K562 (cell line): Measurements from ENCODE around the gene ABCF3. TPM values are rescaled to one million over a fixed set of nuclear protein-coding genes. Genes with fewer than 3 reads are reported as not detected.

Experiments
- ARID4B ChIP-seq: sonication (generic); formaldehyde crosslinking; IDR thresholded peaks from 2 replicates; pipeline ENCODE4 v1.8.0; 2022; ENCODE audit warnings: mild to moderate bottlenecking, missing genetic modification reagents
- ARNT ChIP-seq, 2 experiments: fragments of 450-650 bp; IDR thresholded peaks; 2 replicates each; pipeline ENCODE4 v1.6.1; 2016; ENCODE audit warnings: mild to moderate bottlenecking in 1 of 2
- FOSL1 ChIP-seq: fragments of 200-800 bp; sonication (Bioruptor generic); conservative IDR thresholded peaks from 2 replicates; pipeline ENCODE4 v1.6.1; 2016; ENCODE audit warnings: missing genetic modification characterization, missing compliant biosample characterization
- FOXA1 ChIP-seq: fragments of 450-650 bp; IDR thresholded peaks from 2 replicates; pipeline ENCODE4 v1.6.1; 2016; ENCODE audit warnings: mild to moderate bottlenecking, borderline replicate concordance
- HDAC1 ChIP-seq, 2 experiments: fragments of 450-650 bp; IDR thresholded peaks; 2 replicates each; pipeline ENCODE4 v1.6.1; 2016 to 2017; ENCODE audit warnings: inconsistent platforms in 1 of 2, mild to moderate bottlenecking in 1 of 2, moderate library complexity in 1 of 2
- MTA1 ChIP-seq: fragments of 450-650 bp; IDR thresholded peaks from 2 replicates; pipeline ENCODE4 v1.6.1; 2017; ENCODE audit warnings: borderline replicate concordance
- NEUROD1 ChIP-seq: fragments of 150-350 bp; IDR thresholded peaks from 2 replicates; pipeline ENCODE4 v1.6.1; 2014; ENCODE audit warnings: borderline replicate concordance, low read length, low read depth; ENCODE audit not compliant: partially characterized antibody
- NFE2 ChIP-seq: IDR thresholded peaks from 2 replicates; pipeline ENCODE4 v1.6.1; 2014; ENCODE audit warnings: antibody characterized with exemption, low read depth
- NR3C1 ChIP-seq: sonication (generic); formaldehyde crosslinking; IDR thresholded peaks from 2 replicates; pipeline ENCODE4 v1.8.1; 2022; ENCODE audit warnings: missing genetic modification reagents
- NR4A1 ChIP-seq, 2 experiments: fragments of 250-450 bp in 1 of 2; fragments of 450-650 bp in 1 of 2; sonication (Bioruptor Pico) in 1 of 2; IDR thresholded peaks; 2 replicates each; pipeline versions ENCODE4 v1.4.0 to v1.6.1; 2016 to 2020; ENCODE audit warnings: mild to moderate bottlenecking in 2 of 2, missing compliant biosample characterization in 1 of 2, missing genetic modification characterization in 1 of 2, moderate library complexity in 1 of 2
- PHF8 ChIP-seq: fragments of 200-600 bp; sonication (generic); IDR thresholded peaks from 2 replicates; pipeline ENCODE4 v1.6.1; 2012; ENCODE audit warnings: mixed run types, mild to moderate bottlenecking, inconsistent platforms, low read length, moderate library complexity, borderline replicate concordance
- POLR2B ChIP-seq: fragments of 450-650 bp; IDR thresholded peaks from 2 replicates; pipeline ENCODE4 v1.6.1; 2018; ENCODE audit warnings: low read depth; ENCODE audit not compliant: partially characterized antibody
- POLR2G ChIP-seq: fragments of 200-400 bp; formaldehyde crosslinking; IDR thresholded peaks from 2 replicates; pipeline ENCODE4 v1.6.1; 2017; ENCODE audit warnings: low read depth, mild to moderate bottlenecking, antibody characterized with exemption, low read length, moderate library complexity
- RFX5 ChIP-seq: IDR thresholded peaks from 2 replicates; pipeline ENCODE4 v1.6.1; 2011; ENCODE audit warnings: low read depth, mild to moderate bottlenecking, improper control_type of control experiment, low read length
- RNF2 ChIP-seq: sonication (generic); IDR thresholded peaks from 2 replicates; pipeline ENCODE4 v1.6.1; 2016
- SPI1 ChIP-seq: IDR thresholded peaks from 2 replicates; pipeline ENCODE4 v1.6.1; 2011; ENCODE audit warnings: low read depth, low read length, control low read depth, borderline replicate concordance
- TCF3 ChIP-seq: sonication (generic); formaldehyde crosslinking; IDR thresholded peaks from 2 replicates; pipeline ENCODE4 v1.4.0; 2020; ENCODE audit warnings: mild to moderate bottlenecking, missing genetic modification reagents
- ZHX1 ChIP-seq: fragments of 150-350 bp; conservative IDR thresholded peaks from 2 replicates; pipeline ENCODE4 v1.6.1; 2014; ENCODE audit warnings: low read length
- ZNF449 ChIP-seq: fragments of 250-450 bp; sonication (Bioruptor Pico); IDR thresholded peaks from 2 replicates; pipeline ENCODE4 v1.8.0; 2022; ENCODE audit warnings: moderate library complexity, mild to moderate bottlenecking, inconsistent platforms
- ZNF668 ChIP-seq: fragments of 250-450 bp; sonication (Bioruptor Pico); IDR thresholded peaks from 2 replicates; pipeline ENCODE4 v1.8.0; 2022; ENCODE audit warnings: mild to moderate bottlenecking, inconsistent platforms
- polyA plus RNA-seq, 8 experiments: library from polyadenylated mRNA; depleted of rRNA in 4 of 8; stranded (reverse) in 5 of 8; unstranded in 3 of 8; fragments of >200 nt; fragmentation: Nextera tagmentation in 2 of 8; fragmentation: Illumina TruSeq in 1 of 8; extraction: Ambion mirVana in 2 of 8; extraction: Trizol in 1 of 8; gene quantifications; 2 replicates each; pipeline versions ENCODE4 v1.2.1 to v1.2.3, GENCODE V29; 2011 to 2014; ENCODE audit warnings: inconsistent platforms in 1 of 8, missing spikeins in 1 of 8
- total RNA-seq, 7 experiments: library from RNA; depleted of rRNA in 6 of 7; stranded (reverse); fragments of >200 nt in 6 of 7; fragmentation: Illumina TruSeq in 2 of 7; extraction: Trizol in 2 of 7; gene quantifications; 2 replicates each; pipeline versions ENCODE4 v1.2.1 to v1.2.3, GENCODE V29; 2011 to 2021; ENCODE audit warnings: low replicate concordance in 1 of 7

The ABCF3 gene
- total and polyA plus RNA-seq, 9 of the 15 experiments (the other 6 are each of a cell fraction or from before 2014, with no cell fraction given): 6.7 to 77.9 (median 45.1) TPM

- TF ChIP-seq ARID4B (CRISPR knock-in tag) (no peak; the same call in 1 of the 2 replicates), POLR2B (peak; percentile 93), SPI1 (no peak), RFX5 (no peak), TCF3 (peak; percentile 90), ZHX1 (no peak), MTA1 (no peak), HDAC1 (IDR thresholded peaks at IDR 0.05) (peak in 1 of 2 experiments; percentile 21; a peak in 2 of 4 replicates), NFE2 (peak; percentile 80; the same call in 1 of the 2 replicates), NEUROD1 (peak; percentile 43), ARNT (IDR thresholded peaks at IDR 0.05) (no peak), FOXA1 (no peak), ZNF449 (CRISPR knock-in tag) (no peak), FOSL1 (tag) (peak; percentile 54; the same call in 1 of the 2 replicates), NR4A1 (CRISPR knock-in tag; IDR thresholded peaks at IDR 0.05) (no peak), NR4A1 (tag; IDR thresholded peaks at IDR 0.05) (no peak), NR3C1 (CRISPR knock-in tag) (no peak), PHF8 (peak; percentile 41; the same call in 1 of the 2 replicates), ZNF668 (CRISPR knock-in tag) (0 out of 2 replicates have a peak, but pooled peaks have one; percentile 42), POLR2G (peak; percentile 87; the same call in 1 of the 2 replicates), RNF2 (peak; percentile 88)
These were observed 377 bp upstream of the ABCF3 start (continued) for GRCh38 chr3:184185461-184186183.
